ENCODE results near the gene GPS1. TPM values are rescaled to one million over a fixed set of nuclear protein-coding genes. Genes with fewer than 3 reads are reported as not detected.

Gene GPS1
- total RNA-seq, 1 donor from 2014 or later: 102 TPM

- no peaks in the 10 kb centered on the region for H3K36me3 ChIP-seq (ENCODE audit: insufficient read depth, low read length)
- H4K20me1 ChIP-seq (ENCODE audit: insufficient read depth, low read length): peaks cover 27% of the 10 kb centered on the region
- no peak overlapping the region for H2AFZ ChIP-seq (ENCODE audit: low read depth, low read length)
- DNase-seq (ENCODE audit: low read depth) (no peak), FAIRE-seq (no peak)
- H3K36me3 Mint-ChIP-seq (ENCODE audit: low read depth, unreplicated experiment): no peaks in the 10 kb centered on the region
- H3K4me3 Mint-ChIP-seq (ENCODE audit: unreplicated experiment): peak overlapping the region; percentile 50
- no peak overlapping the region for H3K27ac Mint-ChIP-seq (ENCODE audit: unreplicated experiment)
- no peak overlapping the region for H3K9ac ChIP-seq (ENCODE audit: low read length)
- no peak overlapping the region for H3K4me3 ChIP-seq (ENCODE audit: insufficient read depth, low read depth, low read length)
- no peak overlapping the region for H3K27ac ChIP-seq (ENCODE audit: low read depth, low read length)
- peak overlapping the region; percentile 99 for H3K4me2 ChIP-seq (ENCODE audit: low read length)
- H3K9me3 ChIP-seq (ENCODE audit: insufficient read depth, low read depth, low read length): no peaks in the 10 kb centered on the region
- H3K4me1 ChIP-seq (ENCODE audit: insufficient read depth, low read length): peaks cover 23% of the 10 kb centered on the region
- H3K79me2 ChIP-seq (ENCODE audit: insufficient read depth, low read length): peaks cover 15% of the 10 kb centered on the region
- no peaks in the 10 kb centered on the region for H3K27me3 Mint-ChIP-seq (ENCODE audit: low read depth, unreplicated experiment)
- no peaks in the 10 kb centered on the region for H3K4me1 Mint-ChIP-seq (ENCODE audit: low read depth, unreplicated experiment)
- H3K27me3 ChIP-seq (ENCODE audit: insufficient read depth, low read length): no peaks in the 10 kb centered on the region
- no peak for TF ChIP-seq EZH2 (IDR thresholded peaks at IDR 0.05; ENCODE audit: insufficient read depth, low read length)
- no peak for TF ChIP-seq CTCF (IDR thresholded peaks at IDR 0.05; ENCODE audit: insufficient read depth, low read depth, low read length)
- no peaks in the 10 kb centered on the region for H3K9me3 Mint-ChIP-seq (ENCODE audit: unreplicated experiment)
Measured at GRCh38 chr17:82020572-82021106, 31.1 kb upstream of the GPS1 start.

GRCh38 chr17:82021107-82021899 is 30.4 kb upstream of the GPS1 start:
- no peaks in the 10 kb centered on the region for H3K4me1 Mint-ChIP-seq (ENCODE audit: low read depth, unreplicated experiment)
- Histone ChIP-seq H3K9ac (ENCODE audit: low read length) (peak overlapping the region; percentile 87), H3K4me1 (ENCODE audit: insufficient read depth, low read length) (peaks cover 23% of the 10 kb centered on the region), H3K36me3 (ENCODE audit: insufficient read depth, low read length) (no peaks in the 10 kb centered on the region), H3K9me3 (ENCODE audit: insufficient read depth, low read depth, low read length) (no peaks in the 10 kb centered on the region), H4K20me1 (ENCODE audit: insufficient read depth, low read length) (peaks cover 27% of the 10 kb centered on the region), H3K79me2 (ENCODE audit: insufficient read depth, low read length) (peaks cover 15% of the 10 kb centered on the region), H3K27me3 (ENCODE audit: insufficient read depth, low read length) (no peaks in the 10 kb centered on the region), H2AFZ (ENCODE audit: low read depth, low read length) (no peak overlapping the region), H3K27ac (ENCODE audit: low read depth, low read length) (no peak overlapping the region), H3K4me3 (ENCODE audit: insufficient read depth, low read depth, low read length) (peak overlapping the region; percentile 81), H3K4me2 (ENCODE audit: low read length) (peak overlapping the region; percentile 99)
- DNase-seq (ENCODE audit: low read depth) (peak; percentile 43), FAIRE-seq (no peak)
- H3K27ac Mint-ChIP-seq (ENCODE audit: unreplicated experiment): no peak overlapping the region
- peaks cover 2% of the 10 kb centered on the region for H3K27me3 Mint-ChIP-seq (ENCODE audit: low read depth, unreplicated experiment)
- no peaks in the 10 kb centered on the region for H3K9me3 Mint-ChIP-seq (ENCODE audit: unreplicated experiment)
- TF ChIP-seq EZH2 (IDR thresholded peaks at IDR 0.05; ENCODE audit: insufficient read depth, low read length) (no peak), CTCF (IDR thresholded peaks at IDR 0.05; ENCODE audit: insufficient read depth, low read depth, low read length) (peak; percentile 51)
- no peaks in the 10 kb centered on the region for H3K36me3 Mint-ChIP-seq (ENCODE audit: low read depth, unreplicated experiment)
- H3K4me3 Mint-ChIP-seq (ENCODE audit: unreplicated experiment): peak overlapping the region; percentile 86

- FAIRE-seq (no peak), DNase-seq (ENCODE audit: low read depth) (no peak)
- no peaks in the 10 kb centered on the region for H3K9me3 Mint-ChIP-seq (ENCODE audit: unreplicated experiment)
- Histone ChIP-seq H3K27ac (ENCODE audit: low read depth, low read length) (no peak overlapping the region), H3K79me2 (ENCODE audit: insufficient read depth, low read length) (peaks cover 15% of the 10 kb centered on the region), H3K4me2 (ENCODE audit: low read length) (peak overlapping the region; percentile 99), H3K36me3 (ENCODE audit: insufficient read depth, low read length) (no peaks in the 10 kb centered on the region), H4K20me1 (ENCODE audit: insufficient read depth, low read length) (peaks cover 27% of the 10 kb centered on the region), H3K4me3 (ENCODE audit: insufficient read depth, low read depth, low read length) (peak overlapping the region; percentile 81), H3K27me3 (ENCODE audit: insufficient read depth, low read length) (no peaks in the 10 kb centered on the region), H3K9ac (ENCODE audit: low read length) (peak overlapping the region; percentile 87), H3K4me1 (ENCODE audit: insufficient read depth, low read length) (peaks cover 23% of the 10 kb centered on the region), H3K9me3 (ENCODE audit: insufficient read depth, low read depth, low read length) (no peaks in the 10 kb centered on the region), H2AFZ (ENCODE audit: low read depth, low read length) (peak overlapping the region; percentile 78)
- H3K27ac Mint-ChIP-seq (ENCODE audit: unreplicated experiment): no peak overlapping the region
- TF ChIP-seq CTCF (IDR thresholded peaks at IDR 0.05; ENCODE audit: insufficient read depth, low read depth, low read length) (no peak), EZH2 (IDR thresholded peaks at IDR 0.05; ENCODE audit: insufficient read depth, low read length) (no peak)
- no peaks in the 10 kb centered on the region for H3K4me1 Mint-ChIP-seq (ENCODE audit: low read depth, unreplicated experiment)
- peaks cover 2% of the 10 kb centered on the region for H3K27me3 Mint-ChIP-seq (ENCODE audit: low read depth, unreplicated experiment)
- H3K4me3 Mint-ChIP-seq (ENCODE audit: unreplicated experiment): peak overlapping the region; percentile 86
- no peaks in the 10 kb centered on the region for H3K36me3 Mint-ChIP-seq (ENCODE audit: low read depth, unreplicated experiment)
Measured at GRCh38 chr17:82021900-82022309, 29.8 kb upstream of the GPS1 start.
